GM15510 (cell line): ENCODE measurements around the gene MAJIN.

Experiments used
- POLR2A ChIP-seq: IDR thresholded peaks from 3 replicates; pipeline ENCODE4 v1.6.1; 2011; ENCODE audit warnings: borderline replicate concordance; ENCODE audit not compliant: insufficient read length; ENCODE audit errors: extremely low read depth

Gene MAJIN

GRCh38 chr11:64888406-64888728 is 83.5 kb downstream of the MAJIN start:
- no peak for TF ChIP-seq POLR2A
